Epithelial cell of proximal tubule (primary cell): ENCODE measurements around the gene LRRC10. TPM values are rescaled to one million over a fixed set of nuclear protein-coding genes. Genes with fewer than 3 reads are reported as not detected.

Experiments
- DNase-seq: peaks from one replicate; pipeline ENCODE4 v3.0.0-alpha.2; 2011; ENCODE audit warnings: low read depth
- H3K4me3 ChIP-seq: 2 replicates; pipeline ENCODE4 v1.5.1; 2011; ENCODE audit warnings: low read depth, mild to moderate bottlenecking, low read length
- total RNA-seq: library from RNA; depleted of rRNA; stranded (reverse); fragments of >200 nt; gene quantifications from 2 replicates; pipeline ENCODE4 v1.2.3, GENCODE V29; 2015
- TF ChIP-seq, protein P1 (sequence below): conservative IDR thresholded peaks from 2 replicates; pipeline ENCODE4 v1.5.1; 2012; ENCODE audit warnings: low read depth, mild to moderate bottlenecking, low read length

LRRC10 gene
- total RNA-seq, 1 donor from 2014 or later: not detected

DNA sequence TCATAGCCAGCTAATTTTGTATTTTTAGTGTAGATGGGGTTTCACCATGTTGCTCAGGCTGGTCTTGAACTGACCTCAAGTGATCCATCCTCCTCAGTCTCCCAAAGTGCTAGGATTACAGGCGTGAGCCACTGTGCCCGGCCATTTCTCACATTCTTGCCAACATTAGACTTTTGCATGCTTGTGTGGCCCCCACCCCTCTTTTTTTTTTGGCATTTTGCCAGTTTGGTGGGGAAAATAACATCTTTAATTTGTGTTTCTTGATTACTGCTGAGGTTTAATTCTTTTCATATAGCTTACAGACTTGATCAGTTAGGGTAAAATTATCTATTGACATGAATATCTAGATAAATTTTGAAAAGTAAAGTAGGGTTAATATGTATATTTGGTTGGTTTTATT, 21.6 kb downstream of the LRRC10 start:
- DNase-seq: no peak
- TF ChIP-seq, protein P1, sequence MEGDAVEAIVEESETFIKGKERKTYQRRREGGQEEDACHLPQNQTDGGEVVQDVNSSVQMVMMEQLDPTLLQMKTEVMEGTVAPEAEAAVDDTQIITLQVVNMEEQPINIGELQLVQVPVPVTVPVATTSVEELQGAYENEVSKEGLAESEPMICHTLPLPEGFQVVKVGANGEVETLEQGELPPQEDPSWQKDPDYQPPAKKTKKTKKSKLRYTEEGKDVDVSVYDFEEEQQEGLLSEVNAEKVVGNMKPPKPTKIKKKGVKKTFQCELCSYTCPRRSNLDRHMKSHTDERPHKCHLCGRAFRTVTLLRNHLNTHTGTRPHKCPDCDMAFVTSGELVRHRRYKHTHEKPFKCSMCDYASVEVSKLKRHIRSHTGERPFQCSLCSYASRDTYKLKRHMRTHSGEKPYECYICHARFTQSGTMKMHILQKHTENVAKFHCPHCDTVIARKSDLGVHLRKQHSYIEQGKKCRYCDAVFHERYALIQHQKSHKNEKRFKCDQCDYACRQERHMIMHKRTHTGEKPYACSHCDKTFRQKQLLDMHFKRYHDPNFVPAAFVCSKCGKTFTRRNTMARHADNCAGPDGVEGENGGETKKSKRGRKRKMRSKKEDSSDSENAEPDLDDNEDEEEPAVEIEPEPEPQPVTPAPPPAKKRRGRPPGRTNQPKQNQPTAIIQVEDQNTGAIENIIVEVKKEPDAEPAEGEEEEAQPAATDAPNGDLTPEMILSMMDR: no peak
- H3K4me3 ChIP-seq: no peak overlapping the region

DNA sequence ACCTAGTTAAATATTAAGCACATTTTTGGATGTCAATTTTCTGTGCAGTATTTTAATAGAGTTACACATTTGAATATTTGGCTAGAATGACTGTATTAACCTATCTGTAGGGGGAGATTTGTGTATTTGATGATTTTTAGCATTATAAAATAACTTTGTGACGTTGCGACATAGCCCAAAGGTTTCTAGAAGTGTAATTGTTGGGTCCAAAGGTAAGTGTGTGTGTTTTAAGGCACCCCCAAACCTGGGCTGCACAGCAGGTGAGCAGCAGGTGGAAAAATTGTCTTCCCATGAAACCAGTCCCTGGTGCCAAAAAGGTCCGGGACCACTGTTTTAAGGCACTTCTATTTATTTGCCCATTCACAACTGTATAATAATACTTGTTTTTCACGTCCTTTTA, 22.2 kb downstream of the LRRC10 start:
- DNase-seq: no peak
- TF ChIP-seq, protein P1: no peak
- no peak overlapping the region for H3K4me3 ChIP-seq

DNA sequence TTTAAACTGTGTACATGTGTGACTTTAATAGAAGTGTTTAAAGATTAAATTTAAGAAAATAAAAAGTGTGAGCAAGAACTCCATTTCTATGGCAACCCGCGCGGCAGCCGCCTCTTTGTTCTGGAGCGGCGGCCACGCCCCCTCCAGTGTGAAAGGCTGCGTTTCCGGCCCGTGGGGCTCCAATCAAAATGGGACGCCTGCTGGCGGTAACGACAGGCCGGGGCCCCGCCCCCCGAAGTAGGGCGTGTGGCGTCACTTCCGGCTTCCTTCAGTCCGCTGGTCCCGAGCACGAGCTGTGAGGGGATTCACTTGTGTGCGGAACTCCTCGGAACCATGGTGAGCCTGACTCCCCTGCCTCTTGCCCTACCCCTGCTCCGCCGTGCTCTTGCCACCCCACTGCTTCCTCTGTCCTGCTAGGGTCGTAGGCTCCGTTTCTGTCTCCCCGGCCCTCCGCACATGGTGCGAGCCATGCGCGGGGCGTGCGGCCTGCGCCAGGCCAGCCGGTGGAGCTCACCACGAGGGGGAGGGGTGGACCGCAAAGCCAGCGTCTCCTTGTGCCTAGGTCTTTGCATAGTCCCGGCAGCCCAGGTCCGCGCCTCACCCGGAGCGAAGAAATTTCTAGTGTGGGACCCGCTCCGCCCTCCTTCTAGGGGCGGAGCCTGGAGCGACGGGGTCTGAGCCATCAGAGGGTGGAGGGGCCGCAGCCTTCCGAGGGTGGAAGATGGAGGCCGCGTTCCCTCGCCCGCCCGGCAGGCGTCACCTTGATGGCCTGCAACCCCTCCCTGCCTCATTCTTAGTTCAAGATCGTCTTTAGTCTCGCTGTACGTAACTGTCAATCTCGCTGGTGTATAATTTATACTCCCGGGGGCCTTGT, 25.3 kb downstream of the LRRC10 start, which contains the start of gene CCT2:
TSS of gene CCT2 (plus strand) at position 271 of the 874 bp plus-strand sequence. CDS start at position 334, 63 bp downstream.
- peak within 1 kb of the TSS; percentile 97 for H3K4me3 ChIP-seq
- TF ChIP-seq, protein P1: peak; percentile 44
- peak; percentile 43 for DNase-seq

DNA sequence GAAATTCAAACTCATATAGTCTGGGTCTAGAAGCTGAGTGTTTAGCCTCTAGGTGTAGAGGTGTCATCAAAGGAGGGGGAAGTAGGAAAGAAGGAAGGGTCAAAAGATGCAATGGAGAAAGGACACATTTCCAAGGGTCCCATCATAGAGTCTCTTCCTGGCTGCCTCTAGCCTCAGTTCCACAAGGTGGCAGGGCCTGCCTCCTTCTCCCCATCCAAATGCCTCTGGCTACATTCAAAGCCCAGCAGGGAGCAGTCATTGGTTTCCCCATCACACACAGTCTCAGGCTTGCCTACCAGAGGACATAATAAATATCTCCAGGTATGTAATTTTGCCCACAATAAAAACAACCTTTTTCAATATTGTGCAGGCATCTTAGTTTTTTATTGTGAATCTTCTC, 27.5 kb downstream of the LRRC10 start:
- no peak for DNase-seq
- H3K4me3 ChIP-seq: no peak overlapping the region
- TF ChIP-seq, protein P1: peak; percentile 40

DNA sequence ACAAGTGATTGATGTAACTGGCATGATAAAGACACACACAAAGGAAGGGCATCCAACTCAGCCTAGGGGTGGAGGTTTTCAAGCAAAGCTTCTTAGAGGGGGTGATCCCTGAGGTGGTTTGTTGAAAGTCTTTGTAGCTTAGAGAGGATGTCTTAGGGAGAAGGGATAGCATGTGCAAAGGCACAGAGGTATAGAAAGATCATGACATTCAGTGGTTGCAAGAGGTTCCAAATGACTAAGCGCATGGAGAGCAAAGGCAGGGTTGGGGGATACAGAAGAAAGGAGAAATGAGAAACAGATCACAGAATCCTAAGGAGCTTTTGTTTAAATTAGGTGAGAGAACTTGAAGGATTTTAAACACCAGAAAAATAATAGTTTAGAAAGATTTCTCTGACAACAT, 30.6 kb downstream of the LRRC10 start:
- no peak overlapping the region for H3K4me3 ChIP-seq
- TF ChIP-seq, protein P1: no peak
- no peak for DNase-seq

DNA sequence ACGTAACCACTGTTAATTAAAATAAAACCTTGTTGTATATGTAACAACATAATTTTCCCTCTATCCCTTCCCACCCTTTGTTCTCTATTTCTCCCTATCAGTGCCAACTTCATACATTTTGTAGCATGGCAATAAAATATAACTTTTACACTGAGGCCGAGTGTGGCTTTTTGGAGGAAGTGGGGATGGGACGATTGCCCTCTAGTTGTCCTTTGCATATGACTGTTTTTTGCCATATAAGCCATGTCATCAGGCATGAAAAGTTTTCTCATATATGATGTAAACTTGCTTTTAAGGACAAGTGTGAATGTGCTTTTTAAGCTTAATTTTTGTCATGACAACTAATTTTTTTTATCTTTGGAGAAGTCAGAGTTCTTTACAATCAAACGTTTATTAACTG, 31.7 kb downstream of the LRRC10 start:
- no peak for DNase-seq
- no peak overlapping the region for H3K4me3 ChIP-seq
- TF ChIP-seq, protein P1: no peak

DNA sequence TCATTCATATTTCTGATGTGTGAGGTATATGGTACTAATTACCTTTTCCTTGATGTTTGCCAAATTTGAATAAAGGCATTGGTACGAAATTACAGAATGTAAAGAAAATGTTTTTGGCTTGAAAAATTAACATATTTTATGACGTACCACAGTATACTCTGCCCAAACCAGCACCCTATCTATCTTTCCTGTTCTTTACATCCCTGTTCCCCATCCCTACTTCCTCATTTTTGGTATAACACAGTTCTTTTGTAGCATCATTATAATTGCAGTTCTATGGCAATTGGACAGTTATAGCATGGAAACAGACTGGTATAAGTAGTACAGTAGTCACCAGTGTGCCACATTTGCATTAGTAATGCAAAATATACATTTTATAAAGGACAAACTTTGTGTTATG, 32.4 kb downstream of the LRRC10 start:
- no peak overlapping the region for H3K4me3 ChIP-seq
- TF ChIP-seq, protein P1: no peak
- no peak for DNase-seq
